Stimulated activated CD8-positive, alpha-beta memory T cell treated with anti-CD3 and anti-CD28 coated beads, Interleukin-2, amount 100 ng/mL, for 1 hour (primary cell): Measurements from ENCODE around the gene SESN3.
"Not testable (repeated sequence)": the region's sequence is repeated elsewhere in the genome, so short reads cannot be mapped to it uniquely, and the experiment has no call there.

Source experiments
- DNase-seq, 2 donors: peaks; one replicate each; pipeline ENCODE4 v3.0.0-alpha.2; 2020; ENCODE audit warnings: low read depth in 2 of 2

The SESN3 gene, protein sequence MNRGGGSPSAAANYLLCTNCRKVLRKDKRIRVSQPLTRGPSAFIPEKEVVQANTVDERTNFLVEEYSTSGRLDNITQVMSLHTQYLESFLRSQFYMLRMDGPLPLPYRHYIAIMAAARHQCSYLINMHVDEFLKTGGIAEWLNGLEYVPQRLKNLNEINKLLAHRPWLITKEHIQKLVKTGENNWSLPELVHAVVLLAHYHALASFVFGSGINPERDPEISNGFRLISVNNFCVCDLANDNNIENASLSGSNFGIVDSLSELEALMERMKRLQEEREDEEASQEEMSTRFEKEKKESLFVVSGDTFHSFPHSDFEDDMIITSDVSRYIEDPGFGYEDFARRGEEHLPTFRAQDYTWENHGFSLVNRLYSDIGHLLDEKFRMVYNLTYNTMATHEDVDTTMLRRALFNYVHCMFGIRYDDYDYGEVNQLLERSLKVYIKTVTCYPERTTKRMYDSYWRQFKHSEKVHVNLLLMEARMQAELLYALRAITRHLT

GRCh38 chr11:95231127-95231880, at the start of gene SESN3:
TSS of gene SESN3 (minus strand) at chr11:95231202. CDS start at chr11:95230860, 342 bp downstream.
- DNase-seq, result peak; percentile 95 to 97

DNA sequence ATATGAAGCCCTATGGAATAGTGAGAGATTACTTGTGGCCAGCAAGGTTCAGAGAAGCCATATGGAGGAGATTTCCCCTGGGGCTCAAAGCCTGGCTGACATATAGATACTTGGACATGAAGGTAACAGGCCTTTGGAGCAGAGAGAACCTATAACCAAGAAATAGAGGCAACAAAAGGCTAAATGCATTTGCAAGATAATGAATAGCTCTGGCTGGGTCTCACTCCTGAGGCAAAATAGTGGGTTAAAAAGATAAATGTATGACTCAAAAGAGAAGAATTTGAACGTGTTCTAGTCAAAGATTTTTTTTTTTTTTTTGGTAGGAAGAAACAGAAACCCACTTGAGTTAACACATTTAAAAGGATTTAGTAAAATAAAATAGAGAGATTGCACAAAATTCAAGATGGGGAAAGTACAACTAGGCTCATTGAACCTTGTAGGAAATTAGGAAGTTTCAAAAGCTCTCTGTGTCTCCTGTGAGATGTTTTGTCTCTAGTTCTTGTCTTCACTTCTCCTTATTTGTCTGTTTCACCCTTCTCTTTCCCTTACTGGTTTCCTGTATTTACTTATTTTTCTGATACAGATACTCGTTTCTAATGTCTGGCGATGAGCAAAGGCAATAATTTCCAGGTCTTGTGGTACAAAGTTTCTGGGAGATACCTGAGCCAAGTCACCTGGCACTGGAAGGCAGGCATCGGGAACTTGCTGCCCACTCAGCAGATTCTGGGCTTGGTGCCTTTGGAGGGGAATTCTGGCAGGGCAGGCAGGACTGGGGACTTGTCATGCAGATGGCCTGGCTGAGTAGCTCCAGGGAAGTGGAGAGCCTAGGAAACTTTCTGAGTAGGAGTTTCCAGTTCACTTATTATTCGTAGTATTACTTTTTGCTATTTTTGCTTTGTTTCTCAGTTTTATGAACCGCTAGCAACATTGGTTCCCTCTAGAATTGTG, 49.2 kb upstream of the SESN3 start:
- no peak for DNase-seq

GRCh38 chr11:95277868-95278267, 46.9 kb upstream of the SESN3 start:
- DNase-seq, result no peak

DNA sequence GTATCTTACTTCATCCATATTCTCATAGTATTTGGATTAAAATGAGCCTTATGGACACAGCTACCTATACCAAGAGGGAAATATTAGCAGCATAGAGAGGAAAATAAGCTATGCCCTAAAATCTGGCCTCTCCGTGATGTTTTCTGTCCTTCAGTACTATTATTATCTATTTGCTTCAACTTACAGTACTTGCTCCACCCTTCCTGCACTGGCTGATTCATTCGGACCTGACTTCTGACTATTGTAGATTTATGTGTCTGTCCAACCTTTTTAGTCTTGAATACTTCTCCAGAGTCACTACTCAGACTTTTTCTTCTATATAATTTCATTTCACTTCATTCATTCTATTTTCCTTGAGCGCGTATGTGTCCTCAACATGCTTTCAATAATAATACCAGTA, 45.1 kb upstream of the SESN3 start:
- DNase-seq, result no peak

- not testable (repeated sequence) for DNase-seq
Measured at GRCh38 chr11:95273618-95274017, 42.6 kb upstream of the SESN3 start.

- DNase-seq, result no peak
Measured at GRCh38 chr11:95269036-95269819, 38.2 kb upstream of the SESN3 start.

GRCh38 chr11:95268391-95268790, 37.4 kb upstream of the SESN3 start:
- DNase-seq, result no peak

GRCh38 chr11:95267601-95268213, 36.7 kb upstream of the SESN3 start:
- DNase-seq, result no peak

GRCh38 chr11:95266751-95267374, 35.9 kb upstream of the SESN3 start:
- no peak for DNase-seq

- no peak for DNase-seq
Measured at GRCh38 chr11:95264881-95265280, 33.9 kb upstream of the SESN3 start.

- DNase-seq, result no peak
Measured at GRCh38 chr11:95262994-95263765, 32.2 kb upstream of the SESN3 start.

DNA sequence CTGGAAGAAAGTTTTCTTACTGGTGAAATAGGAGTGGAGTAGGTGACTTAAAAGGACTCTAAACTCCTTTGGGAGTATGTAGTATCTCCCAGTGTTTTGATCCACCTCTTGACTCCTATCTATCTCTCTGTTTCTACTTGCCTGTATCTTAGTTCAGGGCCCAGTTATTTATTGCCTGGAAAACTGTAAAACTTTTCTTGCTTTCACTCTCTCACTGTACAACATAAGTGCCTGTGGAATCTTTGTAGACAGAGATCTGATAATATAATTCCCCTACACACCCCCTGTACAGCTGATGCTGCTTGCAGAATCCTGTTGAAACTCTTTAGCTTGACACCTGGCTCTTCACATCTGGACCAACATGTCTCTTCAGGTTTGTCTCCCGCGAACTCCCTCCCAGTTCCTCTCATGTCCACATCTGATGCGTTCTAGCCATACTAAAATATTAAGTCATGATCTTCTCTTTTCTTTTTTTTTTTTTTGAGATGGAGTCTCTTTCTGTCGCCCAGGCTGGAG, 26.5 kb upstream of the SESN3 start:
- no peak for DNase-seq

- no peak for DNase-seq
Measured at GRCh38 chr11:95256321-95256779, 25.3 kb upstream of the SESN3 start.

- no peak for DNase-seq
Measured at GRCh38 chr11:95255251-95256145, 24.5 kb upstream of the SESN3 start.

DNA sequence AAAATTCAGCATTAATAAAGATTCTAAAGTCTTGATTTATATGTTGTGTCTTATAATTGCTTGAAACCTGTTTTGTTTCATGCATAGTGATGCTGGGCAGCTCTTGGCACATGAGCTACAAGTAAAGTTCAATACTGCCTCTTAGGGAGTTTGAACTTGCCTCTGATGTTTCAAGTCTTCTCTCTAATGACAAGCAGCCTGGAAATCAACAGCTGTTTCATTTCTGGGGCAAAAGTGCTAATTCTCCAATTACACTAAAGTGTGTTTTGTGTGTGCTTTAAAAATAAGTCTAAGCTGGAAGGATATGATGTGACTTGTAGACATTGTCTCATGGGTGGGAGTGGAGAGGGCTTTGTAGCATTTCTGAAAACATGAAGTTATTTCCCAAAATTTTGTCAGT, 23.7 kb upstream of the SESN3 start:
- DNase-seq, result no peak

GRCh38 chr11:95254131-95254704, 23.2 kb upstream of the SESN3 start:
- peak; percentile 54 to 57 for DNase-seq

DNA sequence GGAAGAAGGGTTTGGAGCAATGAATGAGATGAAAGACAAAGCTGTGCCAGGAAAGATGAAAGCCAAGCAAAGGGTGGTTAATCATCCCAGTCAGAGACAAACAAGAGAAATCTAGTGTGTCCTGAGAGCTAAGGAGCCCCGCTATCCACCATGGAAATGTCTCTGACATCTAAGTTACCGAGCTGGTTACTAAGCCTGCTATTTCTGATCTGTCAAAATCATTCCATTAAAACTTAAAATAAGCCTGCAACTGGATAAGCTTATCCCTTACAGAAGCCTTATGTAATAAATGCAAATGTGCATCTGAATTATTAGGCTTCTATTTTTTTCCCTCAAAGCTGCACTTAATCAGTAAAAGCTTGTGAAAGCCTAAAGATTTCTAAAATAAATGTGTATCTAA, 22.1 kb upstream of the SESN3 start:
- DNase-seq, result no peak
